GM12865 (cell line): Measurements from ENCODE around the gene PSMD10.

Experiments
- DNase-seq: peaks from one replicate; pipeline ENCODE4 v3.0.0; 2010; ENCODE audit warnings: low read depth
- H3K4me3 ChIP-seq: 2 replicates; pipeline ENCODE4 v1.5.1; 2011; ENCODE audit warnings: mild to moderate bottlenecking, low read depth, low read length, control low read depth
- CTCF ChIP-seq: IDR thresholded peaks from 2 replicates; pipeline ENCODE4 v1.5.1; 2011; ENCODE audit warnings: low read length, control low read depth, low read depth, inconsistent platforms; ENCODE audit not compliant: insufficient read depth; ENCODE audit errors: missing control alignments

PSMD10 gene

GRCh38 chrX:108081110-108081509 lies 10.2 kb downstream of the PSMD10 start:
- no peak for DNase-seq
- TF ChIP-seq CTCF: no peak
- H3K4me3 ChIP-seq: no peak overlapping the region

GRCh38 chrX:108072746-108073145 lies 18.6 kb downstream of the PSMD10 start:
- no peak overlapping the region for H3K4me3 ChIP-seq
- no peak for TF ChIP-seq CTCF
- DNase-seq: no peak

DNA sequence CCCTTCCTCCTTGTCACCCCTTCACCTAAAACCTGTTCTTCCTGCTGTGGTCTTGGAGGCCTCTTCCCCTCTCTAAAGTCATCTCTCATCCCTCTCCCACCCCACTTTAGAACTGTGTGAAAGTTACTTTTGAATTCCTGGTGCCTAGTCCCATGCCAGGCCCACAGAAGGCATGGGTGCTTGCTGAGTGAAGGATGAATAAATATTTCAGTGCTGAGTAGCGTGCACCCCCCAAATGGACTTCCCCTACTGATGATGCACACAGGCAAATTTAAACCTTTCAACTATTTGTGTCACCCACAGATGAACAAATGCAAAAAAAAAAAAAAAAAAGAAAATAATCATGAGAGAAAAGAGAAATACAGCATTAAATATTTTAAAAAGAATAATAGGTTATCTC lies 19.8 kb downstream of the PSMD10 start:
- no peak for TF ChIP-seq CTCF
- no peak overlapping the region for H3K4me3 ChIP-seq
- no peak for DNase-seq

GRCh38 chrX:108070891-108071290 lies 20.5 kb downstream of the PSMD10 start:
- DNase-seq: no peak
- no peak overlapping the region for H3K4me3 ChIP-seq

DNA sequence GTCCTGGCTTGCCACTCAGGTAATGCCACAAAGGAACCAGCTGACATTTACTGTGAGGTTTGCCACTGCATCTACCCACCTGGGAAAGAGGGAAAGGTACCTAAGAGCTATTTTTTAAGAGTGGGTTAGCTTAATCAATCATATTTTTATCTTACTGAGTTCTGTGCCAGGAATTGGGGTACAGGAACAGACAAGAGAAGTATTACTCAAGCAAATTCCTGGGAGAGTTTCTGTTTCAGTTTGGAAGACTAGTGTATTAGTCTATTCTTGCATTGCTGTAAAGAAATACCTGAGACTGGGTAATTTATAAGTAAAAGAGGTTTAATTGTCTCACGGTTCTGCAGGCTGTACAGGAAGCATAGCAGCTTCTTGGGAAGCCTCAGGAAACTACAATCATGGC lies 23.2 kb downstream of the PSMD10 start:
- no peak for TF ChIP-seq CTCF
- no peak for DNase-seq
- H3K4me3 ChIP-seq: no peak overlapping the region

More at GRCh38 chrX:108070891-108071290, 20.5 kb downstream of the PSMD10 start:
- no peak for TF ChIP-seq CTCF

GRCh38 chrX:108064613-108065012 lies 26.7 kb downstream of the PSMD10 start:
- DNase-seq: peak; percentile 6
- H3K4me3 ChIP-seq: no peak overlapping the region

More at GRCh38 chrX:108064613-108065012, 26.7 kb downstream of the PSMD10 start:
- no peak for TF ChIP-seq CTCF
